GM12892 (cell line): ENCODE measurements around the gene NKAPL.
"Not testable (repeated sequence)": the region's sequence is repeated elsewhere in the genome, so short reads cannot be mapped to it uniquely, and the experiment has no call there.

ENCODE experiments used
- DNase-seq: peaks from one replicate; pipeline ENCODE4 v3.0.0; 2011; ENCODE audit not compliant: insufficient read length
- FAIRE-seq: peaks from 2 replicates; lab custom pipeline; 2011; peaks lifted over from hg19 to GRCh38; lab: Jason Lieb, UNC
- POLR2A ChIP-seq: IDR thresholded peaks from 2 replicates; pipeline ENCODE4 v1.6.1; 2011; ENCODE audit warnings: low read depth, low read length, control low read depth
- POLR2AphosphoS5 ChIP-seq: IDR thresholded peaks from 2 replicates; pipeline ENCODE4 v1.6.1; 2011; ENCODE audit warnings: low read depth, low read length, control low read depth
- TAF1 ChIP-seq: IDR thresholded peaks from 2 replicates; pipeline ENCODE4 v1.6.1; 2011; ENCODE audit warnings: low read depth, mild to moderate bottlenecking, control low read depth, low read length, borderline replicate concordance

NKAPL gene

GRCh38 chr6:28277746-28278145 is 18.6 kb downstream of the NKAPL start:
- FAIRE-seq, result no peak

GRCh38 chr6:28280595-28281287 is 21.6 kb downstream of the NKAPL start:
- no peak for DNase-seq
- FAIRE-seq, result no peak

More at GRCh38 chr6:28277746-28278145, 18.6 kb downstream of the NKAPL start:
- DNase-seq, result no peak
- TF ChIP-seq TAF1 (no peak), POLR2A (no peak), POLR2AphosphoS5 (no peak)

GRCh38 chr6:28281288-28282064 is 22.4 kb downstream of the NKAPL start, which contains the start of gene PGBD1:
Gene PGBD1 (plus strand): TSS chr6:28281572. CDS start chr6:28283814, 2,242 bp downstream.
- FAIRE-seq (peak; percentile 42), DNase-seq (peak; percentile 45)
- TF ChIP-seq POLR2AphosphoS5, result no peak
- TF ChIP-seq POLR2A, result peak; percentile 73; the same call in 1 of the 2 replicates
- TF ChIP-seq TAF1, result peak; percentile 77

More at GRCh38 chr6:28280595-28281287, 21.6 kb downstream of the NKAPL start:
- TF ChIP-seq TAF1, result no peak
- no peak for TF ChIP-seq POLR2AphosphoS5
- no peak for TF ChIP-seq POLR2A

GRCh38 chr6:28282926-28283325 is 23.8 kb downstream of the NKAPL start:
- DNase-seq, result no peak
- TF ChIP-seq POLR2AphosphoS5, result no peak
- no peak for TF ChIP-seq POLR2A
- no peak for TF ChIP-seq TAF1
- FAIRE-seq, result no peak

- FAIRE-seq (no peak), DNase-seq (no peak)
- TF ChIP-seq POLR2A (no peak), TAF1 (no peak), POLR2AphosphoS5 (no peak)
These were observed 32.5 kb downstream of the NKAPL start for GRCh38 chr6:28291573-28291972.

GRCh38 chr6:28295326-28295725 is 36.2 kb downstream of the NKAPL start:
- FAIRE-seq, result peak; percentile 33
- no peak for DNase-seq
- TF ChIP-seq POLR2AphosphoS5 (no peak), POLR2A (no peak), TAF1 (no peak)

GRCh38 chr6:28296520-28297060 is 37.5 kb downstream of the NKAPL start:
- peak; percentile 27 for FAIRE-seq
- TF ChIP-seq POLR2A, result no peak
- TF ChIP-seq TAF1, result no peak
- no peak for TF ChIP-seq POLR2AphosphoS5
- no peak for DNase-seq

GRCh38 chr6:28303570-28303969 is 44.5 kb downstream of the NKAPL start:
- DNase-seq (no peak), FAIRE-seq (peak; percentile 90)
- TF ChIP-seq POLR2AphosphoS5, result no peak
- TF ChIP-seq POLR2A, result no peak
- TF ChIP-seq TAF1, result no peak

GRCh38 chr6:28306363-28306762 is 47.3 kb downstream of the NKAPL start:
- not testable (repeated sequence) for DNase-seq, FAIRE-seq
